Stimulated activated CD4-positive, alpha-beta T cell treated with anti-CD3 and anti-CD28 coated beads, Interleukin-1b, Interleukin-23, amount 100 ng/mL, for 4 hours (primary cell): ENCODE data around the gene TP53I13.
A peak's percentile ranks its signal among the peaks of the same experiment; 100 is the strongest.

Experiments
- DNase-seq, 2 donors: peaks; one replicate each; pipeline ENCODE4 v3.0.0-alpha.2; 2020; ENCODE audit warnings: low read depth in 2 of 2

TP53I13 gene

GRCh38 chr17:29593591-29594518, 25.4 kb downstream of the TP53I13 start:
- DNase-seq: no peak

GRCh38 chr17:29594519-29595090, 26.1 kb downstream of the TP53I13 start:
- DNase-seq: no peak

- DNase-seq: no peak
These were observed 26.8 kb downstream of the TP53I13 start for GRCh38 chr17:29595107-29595942.

GRCh38 chr17:29595943-29596774, 27.7 kb downstream of the TP53I13 start:
- no peak for DNase-seq

- DNase-seq: no peak
These were observed 28.3 kb downstream of the TP53I13 start for GRCh38 chr17:29596811-29597210.

- no peak for DNase-seq
These were observed 29.1 kb downstream of the TP53I13 start for GRCh38 chr17:29597361-29598172.

GRCh38 chr17:29603109-29603674, 34.7 kb downstream of the TP53I13 start:
- DNase-seq: no peak

- no peak for DNase-seq
These were observed 39.2 kb downstream of the TP53I13 start for GRCh38 chr17:29607557-29608195.

- DNase-seq: no peak
These were observed 40.5 kb downstream of the TP53I13 start for GRCh38 chr17:29608986-29609385.

- no peak for DNase-seq
These were observed 41.9 kb downstream of the TP53I13 start for GRCh38 chr17:29610395-29610794.

- DNase-seq: no peak
These were observed 43.0 kb downstream of the TP53I13 start for GRCh38 chr17:29611351-29612093.

GRCh38 chr17:29612094-29612403, 43.5 kb downstream of the TP53I13 start:
- DNase-seq: no peak

- DNase-seq: no peak
These were observed 44.1 kb downstream of the TP53I13 start for GRCh38 chr17:29612404-29613280.

- peak; percentile 91 to 96 for DNase-seq
These were observed 44.9 kb downstream of the TP53I13 start for GRCh38 chr17:29613352-29613837.

GRCh38 chr17:29613856-29614255, 45.4 kb downstream of the TP53I13 start:
- DNase-seq: no peak

GRCh38 chr17:29614349-29615047, 46.0 kb downstream of the TP53I13 start:
- DNase-seq: no peak

- no peak for DNase-seq
These were observed 46.5 kb downstream of the TP53I13 start for GRCh38 chr17:29615048-29615385.
